Colonic mucosa (tissue), 4 donors: ENCODE measurements around the gene SEH1L. TPM values are rescaled to one million over a fixed set of nuclear protein-coding genes. Genes with fewer than 3 reads are reported as not detected.

Source experiments
- DNase-seq: peaks from one replicate; pipeline ENCODE4 v3.0.0-alpha.2; 2020
- H3K27ac ChIP-seq: fragments of 200-600 bp; one replicate; pipeline ENCODE4 v1.8.0; 2021
- H3K27me3 ChIP-seq: fragments of 200-600 bp; one replicate; pipeline ENCODE4 v1.8.0; 2021
- H3K36me3 ChIP-seq: fragments of 200-600 bp; one replicate; pipeline ENCODE4 v1.8.0; 2021
- H3K4me1 ChIP-seq: fragments of 200-600 bp; one replicate; pipeline ENCODE4 v1.8.0; 2021; ENCODE audit warnings: mild to moderate bottlenecking
- H3K4me3 ChIP-seq: fragments of 200-600 bp; one replicate; pipeline ENCODE4 v1.8.0; 2021
- H3K9ac ChIP-seq, 2 donors: one replicate each; pipeline ENCODE4 v1.7.0; 2013; ENCODE audit warnings: control low read depth in 2 of 2, low read depth in 2 of 2, low read length in 2 of 2
- H3K9me3 ChIP-seq: fragments of 200-600 bp; one replicate; pipeline ENCODE4 v1.8.0; 2021
- CTCF ChIP-seq: fragments of 200-600 bp; IDR thresholded peaks from one replicate; pipeline ENCODE4 v1.8.0; 2022; ENCODE audit warnings: antibody characterized with exemption, mild to moderate bottlenecking
- intact Hi-C: fragments of 100-400 bp; cut with DNase I; formaldehyde crosslinking; loops from one replicate; pipeline ENCODE4 v1.14.1; 2022
- total RNA-seq, 2 donors: library from RNA; stranded (reverse); fragmentation: NEBNext Ultra II Directional in 1 of 2; extraction: Animal tissue kit (Norgen Biotek cat#: 25700) in 1 of 2; gene quantifications; one replicate each; pipeline ENCODE4 v1.2.1, GENCODE V29; 2021
- donor health status: healthy.
- donor health status: DM: no; HTN: no; CAD: no.
- donor health status: DM: no; HTN: no; CAD: no.

SEH1L gene
- total RNA-seq, 2 donors from 2014 or later: 35.1 to 55.6 TPM

GRCh38 chr18:13006531-13007247, 58.9 kb downstream of the SEH1L start:
- Histone ChIP-seq H3K27ac (no peak overlapping the region), H3K9me3 (no peaks in the 10 kb centered on the region), H3K27me3 (no peaks in the 10 kb centered on the region), H3K4me3 (no peak overlapping the region), H3K9ac (no peak overlapping the region), H3K4me1 (no peaks in the 10 kb centered on the region), H3K36me3 (peaks cover 7% of the 10 kb centered on the region)
- intact Hi-C loops: no loop called here
- no peak for TF ChIP-seq CTCF
- DNase-seq: no peak

- Histone ChIP-seq H3K27me3 (no peaks in the 10 kb centered on the region), H3K36me3 (peaks cover 7% of the 10 kb centered on the region), H3K4me1 (no peaks in the 10 kb centered on the region), H3K9me3 (no peaks in the 10 kb centered on the region), H3K27ac (no peak overlapping the region), H3K4me3 (no peak overlapping the region), H3K9ac (no peak overlapping the region)
- no peak for TF ChIP-seq CTCF
- intact Hi-C loops: no loop called here
- no peak for DNase-seq
These were observed 59.4 kb downstream of the SEH1L start for GRCh38 chr18:13007248-13007560.

- Histone ChIP-seq H3K9ac (no peak overlapping the region), H3K4me1 (no peaks in the 10 kb centered on the region), H3K27me3 (no peaks in the 10 kb centered on the region), H3K27ac (no peak overlapping the region), H3K4me3 (no peak overlapping the region), H3K36me3 (peaks cover 13% of the 10 kb centered on the region), H3K9me3 (no peaks in the 10 kb centered on the region)
- DNase-seq: no peak
- no peak for TF ChIP-seq CTCF
- intact Hi-C loops: loop anchor here (5.0 kb wide), 1 partner anchor 661 kb away; no protein-coding TSS in a partner anchor
These were observed 63.9 kb downstream of the SEH1L start for GRCh38 chr18:13011719-13012118.

GRCh38 chr18:13014232-13014631, 66.4 kb downstream of the SEH1L start:
- H3K4me3 ChIP-seq: no peak overlapping the region
- H3K36me3 ChIP-seq: peaks cover 6% of the 10 kb centered on the region
- no peaks in the 10 kb centered on the region for H3K27me3 ChIP-seq
- intact Hi-C loops: loop anchor here (5.0 kb wide), 1 partner anchor 658 kb away; no protein-coding TSS in a partner anchor
- no peak for DNase-seq
- no peak overlapping the region for H3K9ac ChIP-seq
- no peak overlapping the region for H3K27ac ChIP-seq
- H3K9me3 ChIP-seq: no peaks in the 10 kb centered on the region
- no peak for TF ChIP-seq CTCF
- no peaks in the 10 kb centered on the region for H3K4me1 ChIP-seq

- no peak for TF ChIP-seq CTCF
- peaks cover 6% of the 10 kb centered on the region for H3K36me3 ChIP-seq
- H3K9ac ChIP-seq: no peak overlapping the region
- intact Hi-C loops: loop anchor here (5.0 kb wide), 1 partner anchor 657 kb away; no protein-coding TSS in a partner anchor
- no peaks in the 10 kb centered on the region for H3K9me3 ChIP-seq
- no peaks in the 10 kb centered on the region for H3K27me3 ChIP-seq
- no peak overlapping the region for H3K27ac ChIP-seq
- no peak overlapping the region for H3K4me3 ChIP-seq
- DNase-seq: no peak
- H3K4me1 ChIP-seq: no peaks in the 10 kb centered on the region
These were observed 67.0 kb downstream of the SEH1L start for GRCh38 chr18:13014818-13015217.
